H1 (cell line): ENCODE data around the gene NACAD. TPM values are rescaled to one million over a fixed set of nuclear protein-coding genes. Genes with fewer than 3 reads are reported as not detected.

Experiments used
- CBX8 ChIP-seq: fragments of 300-800, 300-1000 bp; sonication (generic); IDR thresholded peaks from 2 replicates; pipeline ENCODE4 v1.7.1; 2016; ENCODE audit warnings: low read depth, low read length, borderline replicate concordance
- CHD7 ChIP-seq: fragments of 300-600 bp; sonication (generic); IDR thresholded peaks from 2 replicates; pipeline ENCODE4 v1.7.1; 2012; ENCODE audit warnings: low read length, moderate library complexity, mild to moderate bottlenecking, inconsistent platforms; ENCODE audit not compliant: insufficient replicate concordance
- E2F6 ChIP-seq: IDR thresholded peaks from 2 replicates; pipeline ENCODE4 v1.6.1; 2012; ENCODE audit warnings: inconsistent platforms
- FOSL1 ChIP-seq: IDR thresholded peaks from 2 replicates; pipeline ENCODE4 v1.6.1; 2011; ENCODE audit warnings: mild to moderate bottlenecking, low read depth, low read length, moderate library complexity; ENCODE audit not compliant: insufficient read depth
- GTF2F1 ChIP-seq: IDR thresholded peaks from 2 replicates; pipeline ENCODE4 v1.6.1; 2012; ENCODE audit warnings: low read depth, low read length, improper control_type of control experiment, borderline replicate concordance
- USF2 ChIP-seq: IDR thresholded peaks from 2 replicates; pipeline ENCODE4 v1.6.1; 2011; ENCODE audit warnings: low read length, improper control_type of control experiment
- YY1 ChIP-seq: IDR thresholded peaks from 2 replicates; pipeline ENCODE4 v1.6.1; 2011; ENCODE audit warnings: low read depth, mild to moderate bottlenecking, low read length
- polyA plus RNA-seq, 7 experiments: library from polyadenylated mRNA; depleted of rRNA in 3 of 7; stranded (reverse) in 5 of 7; unstranded in 2 of 7; fragments of >200 nt in 5 of 7; fragments of 200-250 nt in 2 of 7; gene quantifications; 1 replicate in 5 of 7; 2 replicates in 1 of 7; 4 replicates in 1 of 7; pipeline versions ENCODE4 v1.2.1 to v1.2.3, GENCODE V29; 2011 to 2013; ENCODE audit warnings: missing spikeins in 2 of 7, mixed read lengths in 2 of 7
- total RNA-seq: library from RNA; stranded (reverse); fragmentation: NEBNext Ultra II Directional; extraction: Animal tissue kit (Norgen Biotek cat#: 25700); gene quantifications from 2 replicates; pipeline ENCODE4 v1.2.1, GENCODE V29; 2021

The NACAD gene
- total and polyA plus RNA-seq, 2 of the 8 experiments (the other 6 are each of a cell fraction or from before 2014, with no cell fraction given), result 1.3 to 6.0 TPM

GRCh38 chr7:45086331-45087065 lies 2.3 kb downstream of the NACAD start (continued):
- TF ChIP-seq CHD7 (no peak), YY1 (no peak), E2F6 (no peak), CBX8 (no peak), FOSL1 (no peak), GTF2F1 (no peak), USF2 (no peak)
